HFF-Myc (cell line): ENCODE results near the gene LIMCH1.

ENCODE experiments used
- DNase-seq: peaks from one replicate; pipeline ENCODE4 v3.0.0-alpha.2; 2011; ENCODE audit warnings: low read depth; ENCODE audit errors: extremely low read depth
- H3K4me3 ChIP-seq: replicated peaks from 2 replicates; pipeline ENCODE4 v1.5.1; 2011; ENCODE audit warnings: low read depth, mild to moderate bottlenecking, control low read depth, low read length
- CTCF ChIP-seq: IDR thresholded peaks from 2 replicates; pipeline ENCODE4 v1.5.1; 2012; ENCODE audit warnings: mild to moderate bottlenecking, low read depth, low read length, control low read depth; ENCODE audit errors: missing control alignments

LIMCH1 gene

GRCh38 chr4:41746440-41747229 lies 208.7 kb downstream of the LIMCH1 start:
- no peak overlapping the region for H3K4me3 ChIP-seq
- no peak for TF ChIP-seq CTCF
- no peak for DNase-seq

GRCh38 chr4:41747230-41748055 lies 209.5 kb downstream of the LIMCH1 start:
- H3K4me3 ChIP-seq, result no peak overlapping the region
- DNase-seq, result no peak
- TF ChIP-seq CTCF, result no peak

GRCh38 chr4:41748074-41748570 lies 210.2 kb downstream of the LIMCH1 start:
- no peak for DNase-seq
- TF ChIP-seq CTCF, result no peak
- no peak overlapping the region for H3K4me3 ChIP-seq

GRCh38 chr4:41748571-41749475 lies 210.9 kb downstream of the LIMCH1 start, which contains the start of gene PHOX2B:
PHOX2B (minus strand) TSS chr4:41748725; CDS start chr4:41748610, 115 bp downstream.
- no peak for DNase-seq
- no peak for TF ChIP-seq CTCF
- no peak within 1 kb of the TSS for H3K4me3 ChIP-seq

- no peak for TF ChIP-seq CTCF
- DNase-seq, result no peak
- H3K4me3 ChIP-seq, result no peak overlapping the region
These were observed 211.7 kb downstream of the LIMCH1 start for GRCh38 chr4:41749631-41750039.
